Ishikawa (cell line): ENCODE data around the gene ZMYND8.

Source experiments
- CEBPB ChIP-seq: IDR thresholded peaks from 2 replicates; pipeline ENCODE4 v1.6.1; 2012
- EGR1 ChIP-seq: IDR thresholded peaks from 2 replicates; pipeline ENCODE4 v1.6.1; 2012
- EP300 ChIP-seq: IDR thresholded peaks from 2 replicates; pipeline ENCODE4 v1.6.1; 2012; ENCODE audit warnings: borderline replicate concordance
- NFIC ChIP-seq: IDR thresholded peaks from 2 replicates; pipeline ENCODE4 v1.6.1; 2012
- REST ChIP-seq: IDR thresholded peaks from 2 replicates; pipeline ENCODE4 v1.6.1; 2012; ENCODE audit warnings: low read depth, mild to moderate bottlenecking
- TAF1 ChIP-seq: IDR thresholded peaks from 2 replicates; pipeline ENCODE4 v1.6.1; 2012; ENCODE audit warnings: low read depth, mild to moderate bottlenecking
- YY1 ChIP-seq: IDR thresholded peaks from 2 replicates; pipeline ENCODE4 v1.6.1; 2012; ENCODE audit warnings: low read depth

GRCh38 chr20:47282864-47283263 lies 73.6 kb downstream of the ZMYND8 start:
- no peak for TF ChIP-seq TAF1
- TF ChIP-seq YY1 = no peak
- no peak for TF ChIP-seq REST
- no peak for TF ChIP-seq CEBPB
- TF ChIP-seq EGR1 = no peak
- no peak for TF ChIP-seq EP300
- no peak for TF ChIP-seq NFIC
